BLaER1 (cell line): ENCODE data around the gene CYBA.

ENCODE experiments used
- H3K27ac ChIP-seq: shearing (Covaris generic); formaldehyde crosslinking; 2 replicates; pipeline ENCODE4 v1.8.1; 2022
- H3K27me3 ChIP-seq: shearing (Covaris generic); formaldehyde crosslinking; 2 replicates; pipeline ENCODE4 v1.8.1; 2022
- H3K36me3 ChIP-seq: shearing (Covaris generic); formaldehyde crosslinking; 2 replicates; pipeline ENCODE4 v1.8.1; 2022
- H3K4me1 ChIP-seq: shearing (Covaris generic); formaldehyde crosslinking; 2 replicates; pipeline ENCODE4 v1.8.1; 2022
- H3K4me2 ChIP-seq: shearing (Covaris generic); formaldehyde crosslinking; 2 replicates; pipeline ENCODE4 v1.8.1; 2022
- H3K4me3 ChIP-seq: shearing (Covaris generic); formaldehyde crosslinking; 2 replicates; pipeline ENCODE4 v1.8.1; 2022
- H3K9ac ChIP-seq: shearing (Covaris generic); formaldehyde crosslinking; 2 replicates; pipeline ENCODE4 v1.8.1; 2022
- H3K9me3 ChIP-seq: shearing (Covaris generic); formaldehyde crosslinking; 2 replicates; pipeline ENCODE4 v1.8.1; 2022
- H4K20me1 ChIP-seq: shearing (Covaris generic); formaldehyde crosslinking; 2 replicates; pipeline ENCODE4 v1.8.1; 2022
- Cebpa-rat ChIP-seq: shearing (Covaris generic); IDR thresholded peaks from 2 replicates; pipeline ENCODE4 v1.8.1; 2022

Gene CYBA

DNA sequence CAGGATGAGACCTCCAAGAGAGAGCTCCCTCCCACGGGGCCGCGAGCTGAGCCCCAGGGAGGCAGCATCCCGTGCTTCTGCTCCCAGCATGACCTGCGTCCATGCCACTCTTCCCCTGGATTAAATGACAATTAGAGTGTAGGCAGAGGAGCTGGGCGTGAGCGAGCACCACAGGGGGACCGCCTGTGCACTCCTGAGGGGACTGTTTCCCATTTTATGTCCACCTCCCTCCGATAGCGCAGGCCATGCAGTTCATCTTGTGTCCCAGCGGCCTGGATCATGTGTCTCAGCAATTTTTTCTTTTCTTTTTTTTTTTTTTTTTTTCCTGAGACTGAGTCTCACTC lies 18.3 kb downstream of the CYBA start:
- Histone ChIP-seq H3K9me3 (no peaks in the 10 kb centered on the region), H3K9ac (peak overlapping the region; percentile 34; the same call in 1 of the 2 replicates), H3K27me3 (peaks cover 27% of the 10 kb centered on the region), H4K20me1 (peaks cover 37% of the 10 kb centered on the region), H3K4me1 (peaks cover 100% of the 10 kb centered on the region), H3K36me3 (peaks cover 35% of the 10 kb centered on the region), H3K4me2 (peak overlapping the region; percentile 96), H3K4me3 (no peak overlapping the region), H3K27ac (peak overlapping the region; percentile 53)
- no peak for TF ChIP-seq Cebpa-rat

DNA sequence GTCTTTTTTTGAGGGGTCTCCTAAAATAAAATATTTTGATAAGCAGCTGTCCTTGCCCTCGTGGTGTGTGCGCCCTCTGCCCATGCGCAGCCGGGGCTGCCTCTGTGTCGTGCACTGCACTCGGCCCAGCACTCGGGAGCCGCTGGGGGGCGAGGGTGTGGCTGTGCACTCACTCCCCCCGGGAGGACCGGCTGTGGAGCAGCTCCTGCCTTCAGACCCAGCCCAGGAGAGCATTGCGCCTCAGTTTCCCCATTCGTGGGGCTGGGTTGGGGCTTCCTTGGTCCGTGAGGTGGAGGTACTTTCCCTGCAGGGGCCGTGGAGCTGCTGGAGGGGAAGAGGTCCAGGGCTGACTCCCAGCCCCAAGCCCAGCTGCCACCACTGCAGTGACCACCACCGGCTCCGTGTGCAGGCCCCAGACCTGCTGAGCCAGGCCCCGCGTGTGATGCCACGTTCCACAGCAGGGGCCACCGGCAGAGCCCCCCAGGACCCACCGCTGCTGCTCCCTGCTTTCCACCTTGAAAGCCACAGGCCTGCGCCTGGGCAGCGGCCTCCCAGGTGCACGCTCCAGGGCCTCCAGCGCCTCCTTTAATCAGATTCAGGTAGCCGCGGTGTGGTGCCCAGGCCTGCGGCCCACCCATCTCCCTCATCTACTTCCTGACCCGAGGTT lies 18.8 kb downstream of the CYBA start:
- Histone ChIP-seq H3K9ac (peak overlapping the region; percentile 34), H3K4me2 (peak overlapping the region; percentile 96)

DNA sequence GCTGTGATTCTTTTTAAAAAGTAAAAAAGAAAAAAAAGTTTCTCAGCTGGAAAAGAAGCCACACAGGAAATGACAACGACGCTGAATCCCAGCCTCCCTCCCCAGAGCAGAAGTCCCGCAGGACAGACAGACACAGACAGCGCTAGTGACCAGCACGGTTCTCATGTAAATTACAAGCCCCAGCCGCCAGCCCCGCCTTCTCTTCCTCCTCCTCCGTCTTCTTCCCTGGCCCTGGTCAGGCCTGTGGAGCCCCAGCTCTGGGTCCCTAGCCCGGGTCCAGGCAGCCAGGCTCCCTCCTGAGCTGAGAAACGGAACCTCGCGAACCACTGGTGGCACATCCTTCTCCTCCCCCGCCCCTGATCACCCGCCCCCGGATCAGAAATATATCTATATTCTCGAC lies 19.5 kb downstream of the CYBA start:
- Histone ChIP-seq H3K9ac (peak overlapping the region; percentile 43; the same call in 1 of the 2 replicates), H3K36me3 (peaks cover 41% of the 10 kb centered on the region), H3K27me3 (peaks cover 15% of the 10 kb centered on the region), H3K4me2 (peak overlapping the region; percentile 96), H3K4me3 (no peak overlapping the region), H4K20me1 (peaks cover 31% of the 10 kb centered on the region), H3K4me1 (peaks cover 100% of the 10 kb centered on the region), H3K9me3 (no peaks in the 10 kb centered on the region), H3K27ac (peak overlapping the region; percentile 63)
- TF ChIP-seq Cebpa-rat: no peak

More for the DNA sequence above, 18.8 kb downstream of the CYBA start:
- no peak overlapping the region for H3K4me3 ChIP-seq
- H4K20me1 ChIP-seq: peaks cover 33% of the 10 kb centered on the region
- peaks cover 35% of the 10 kb centered on the region for H3K36me3 ChIP-seq
- peak overlapping the region; percentile 53 for H3K27ac ChIP-seq
- H3K4me1 ChIP-seq: peaks cover 100% of the 10 kb centered on the region
- peaks cover 22% of the 10 kb centered on the region for H3K27me3 ChIP-seq
- no peaks in the 10 kb centered on the region for H3K9me3 ChIP-seq
- no peak for TF ChIP-seq Cebpa-rat

DNA sequence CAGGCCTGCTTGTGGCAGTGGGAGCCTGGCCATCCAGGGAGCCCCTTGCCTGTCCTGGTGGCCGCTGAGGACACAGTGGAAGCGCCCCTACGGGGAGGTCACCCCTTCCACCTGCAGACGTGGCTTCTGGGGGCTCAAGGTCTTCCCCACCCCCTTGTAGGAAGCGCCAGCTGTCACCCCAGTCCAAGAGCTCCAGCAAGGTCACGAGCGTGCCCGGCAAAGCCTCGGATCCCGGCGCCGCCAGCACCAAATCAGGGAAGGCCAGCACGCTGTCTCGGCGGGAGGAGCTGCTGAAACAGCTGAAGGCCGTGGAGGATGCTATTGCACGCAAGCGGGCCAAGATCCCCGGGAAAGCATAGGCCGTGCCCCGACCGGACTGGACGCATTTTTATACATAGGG lies 19.9 kb downstream of the CYBA start:
- H3K4me1 ChIP-seq: peaks cover 100% of the 10 kb centered on the region
- H3K9ac ChIP-seq: peak overlapping the region; percentile 43; the same call in 1 of the 2 replicates
- H3K4me3 ChIP-seq: no peak overlapping the region
- no peak for TF ChIP-seq Cebpa-rat
- peak overlapping the region; percentile 63 for H3K27ac ChIP-seq
- peaks cover 45% of the 10 kb centered on the region for H3K36me3 ChIP-seq
- peaks cover 11% of the 10 kb centered on the region for H3K27me3 ChIP-seq
- H4K20me1 ChIP-seq: peaks cover 28% of the 10 kb centered on the region
- H3K9me3 ChIP-seq: no peaks in the 10 kb centered on the region
- H3K4me2 ChIP-seq: peak overlapping the region; percentile 96

DNA sequence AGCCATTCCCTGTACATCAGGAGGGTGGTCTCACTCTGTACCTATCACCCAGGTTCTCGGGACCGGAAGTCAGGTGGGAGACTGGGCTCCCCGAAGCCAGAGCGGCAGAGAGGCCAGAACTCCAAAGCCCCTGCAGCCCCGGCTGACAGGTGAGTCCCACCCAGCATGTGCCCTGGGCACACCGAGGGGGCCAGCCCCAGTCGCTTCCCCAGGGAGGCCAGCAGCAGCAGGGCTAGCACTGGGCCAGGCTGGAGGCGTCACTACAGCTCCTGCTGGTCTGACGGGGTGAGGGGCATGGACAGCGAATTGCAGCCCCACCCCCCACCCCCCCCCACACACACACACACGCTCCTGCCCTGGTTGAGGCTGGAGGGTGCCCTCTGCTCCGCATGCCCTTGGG lies 20.4 kb downstream of the CYBA start:
- Histone ChIP-seq H3K9ac (0 out of 2 replicates have a peak overlapping the region, but pooled peaks have one; percentile 43), H3K4me2 (peak overlapping the region; percentile 96), H3K9me3 (no peaks in the 10 kb centered on the region), H3K27me3 (peaks cover 6% of the 10 kb centered on the region; the same call in 1 of the 2 replicates), H3K4me1 (peaks cover 100% of the 10 kb centered on the region), H3K36me3 (peaks cover 50% of the 10 kb centered on the region), H3K4me3 (no peak overlapping the region), H4K20me1 (peaks cover 23% of the 10 kb centered on the region), H3K27ac (peak overlapping the region; percentile 99)
- TF ChIP-seq Cebpa-rat: no peak

DNA sequence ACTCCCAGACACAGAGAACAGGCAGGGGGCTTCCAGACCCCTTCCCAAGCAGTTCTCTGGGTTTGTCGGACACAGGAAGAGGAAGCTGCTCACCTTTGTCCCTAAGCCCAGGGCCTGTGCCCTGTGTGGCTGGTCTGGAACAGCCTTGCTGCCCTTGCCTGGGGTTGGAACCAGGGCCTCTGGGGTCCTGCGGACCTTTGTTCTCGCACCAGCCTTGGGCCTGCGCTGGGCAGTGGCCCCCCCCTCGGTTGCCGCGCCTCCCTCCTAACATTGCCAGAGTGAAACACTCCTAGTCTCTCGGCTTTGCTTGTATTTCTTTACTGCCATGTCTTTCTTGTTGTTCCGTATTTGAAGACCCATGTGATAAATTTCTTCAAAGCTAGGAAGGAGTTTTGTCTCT lies 21.0 kb downstream of the CYBA start:
- Histone ChIP-seq H3K36me3 (peaks cover 56% of the 10 kb centered on the region), H3K9me3 (no peaks in the 10 kb centered on the region), H4K20me1 (peaks cover 20% of the 10 kb centered on the region), H3K4me2 (peak overlapping the region; percentile 96), H3K27ac (peak overlapping the region; percentile 99), H3K9ac (peak overlapping the region; percentile 35; the same call in 1 of the 2 replicates), H3K4me1 (peaks cover 100% of the 10 kb centered on the region), H3K4me3 (no peak overlapping the region), H3K27me3 (no peaks in the 10 kb centered on the region)
- no peak for TF ChIP-seq Cebpa-rat

DNA sequence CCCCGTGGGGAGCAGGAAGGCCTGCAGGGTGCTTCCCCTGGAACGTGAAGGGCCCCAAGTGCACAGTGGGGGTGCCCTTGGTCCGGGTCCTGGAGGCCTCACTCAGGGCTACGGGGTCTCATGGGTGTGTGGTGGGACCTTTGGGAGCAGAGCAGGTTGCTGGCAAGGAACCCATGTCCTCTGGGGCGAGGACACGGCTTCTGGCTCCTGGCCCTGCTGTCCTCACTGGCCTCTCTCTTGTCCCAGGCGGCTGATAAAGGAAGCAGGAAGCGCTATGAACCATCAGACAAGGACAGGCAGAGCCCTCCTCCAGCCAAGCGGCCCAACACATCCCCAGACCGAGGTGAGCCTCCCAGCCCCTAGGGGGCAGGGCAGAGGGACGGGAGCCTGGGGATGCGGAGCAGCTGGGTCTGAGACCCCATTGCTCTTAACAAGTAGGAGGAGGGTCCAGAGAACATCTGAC lies 22.3 kb downstream of the CYBA start:
- Histone ChIP-seq H3K9ac (peak overlapping the region; percentile 85), H3K36me3 (peaks cover 69% of the 10 kb centered on the region), H3K27me3 (no peaks in the 10 kb centered on the region), H4K20me1 (peaks cover 25% of the 10 kb centered on the region), H3K27ac (peak overlapping the region; percentile 99), H3K4me3 (peak overlapping the region; percentile 52; the same call in 1 of the 2 replicates), H3K4me2 (peak overlapping the region; percentile 96), H3K4me1 (peaks cover 98% of the 10 kb centered on the region), H3K9me3 (no peaks in the 10 kb centered on the region)
- TF ChIP-seq Cebpa-rat: no peak

DNA sequence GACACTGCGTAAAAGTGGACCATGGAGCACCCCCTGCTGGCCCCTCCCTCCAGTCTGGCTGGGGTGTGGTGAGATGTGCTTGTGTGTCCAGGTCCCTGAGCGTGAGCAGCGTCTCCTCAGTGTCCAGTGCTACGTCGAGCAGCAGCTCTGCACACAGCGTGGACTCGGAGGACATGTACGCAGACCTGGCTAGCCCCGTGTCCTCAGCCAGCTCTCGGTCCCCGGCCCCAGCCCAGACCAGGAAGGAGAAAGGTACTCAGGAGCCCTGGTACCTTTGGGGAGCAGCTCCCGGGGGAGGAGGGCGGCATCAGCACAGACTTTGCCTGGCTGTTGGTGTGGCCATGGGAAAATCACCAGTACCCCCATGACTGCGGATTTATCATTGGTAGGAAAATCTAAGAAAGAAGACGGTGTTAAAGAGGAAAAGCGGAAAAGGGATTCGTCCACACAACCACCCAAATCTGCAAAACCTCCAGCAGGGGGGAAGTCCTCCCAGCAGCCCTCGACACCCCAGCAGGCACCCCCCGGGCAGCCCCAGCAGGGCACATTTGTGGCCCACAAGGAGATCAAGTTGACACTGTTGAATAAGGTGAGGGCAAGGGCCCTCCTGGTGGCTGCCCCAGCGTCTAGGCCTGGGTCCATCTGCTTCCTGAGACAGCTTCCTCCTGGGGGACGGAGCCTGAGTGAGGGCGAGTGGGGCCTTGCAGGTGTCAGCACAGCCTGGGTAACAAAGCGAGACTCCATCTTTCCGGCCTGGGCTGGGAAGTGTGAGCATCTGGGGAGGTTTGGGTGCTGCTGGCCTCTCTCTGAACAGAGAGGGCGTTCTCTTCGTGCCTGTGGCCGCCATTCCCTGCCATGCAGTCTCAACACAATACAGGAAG lies 23.1 kb downstream of the CYBA start:
- peak overlapping the region; percentile 99 for H3K27ac ChIP-seq
- peak overlapping the region; percentile 96 for H3K4me2 ChIP-seq
- peaks cover 77% of the 10 kb centered on the region for H3K36me3 ChIP-seq
- peak overlapping the region; percentile 85 for H3K9ac ChIP-seq
- H3K27me3 ChIP-seq: no peaks in the 10 kb centered on the region
- TF ChIP-seq Cebpa-rat: no peak
- H3K9me3 ChIP-seq: no peaks in the 10 kb centered on the region
- H3K4me1 ChIP-seq: peaks cover 90% of the 10 kb centered on the region
- H4K20me1 ChIP-seq: peaks cover 18% of the 10 kb centered on the region
- H3K4me3 ChIP-seq: peak overlapping the region; percentile 52; the same call in 1 of the 2 replicates

DNA sequence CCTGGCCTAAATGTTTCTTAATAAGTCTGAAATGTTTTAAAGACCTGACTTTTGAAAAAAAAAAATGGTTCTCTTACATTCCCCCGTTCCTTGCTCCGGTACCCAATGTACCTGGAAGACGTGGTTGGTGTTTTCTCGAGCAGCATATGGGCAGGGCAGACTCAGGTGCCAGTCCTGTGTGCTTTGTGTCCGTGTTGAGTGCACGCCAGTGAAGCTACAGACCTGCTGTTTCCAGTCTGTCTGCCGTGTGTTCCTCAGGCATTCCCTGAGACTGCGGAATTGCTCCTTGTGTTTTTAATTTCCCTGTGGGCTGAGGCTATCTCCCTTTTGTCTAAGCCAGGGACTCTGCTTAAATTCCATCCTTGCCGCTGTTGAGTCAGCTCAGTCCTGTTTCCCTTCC lies 24.2 kb downstream of the CYBA start:
- no peak overlapping the region for H3K4me3 ChIP-seq
- H3K36me3 ChIP-seq: peaks cover 78% of the 10 kb centered on the region
- H3K27me3 ChIP-seq: no peaks in the 10 kb centered on the region
- H4K20me1 ChIP-seq: peaks cover 12% of the 10 kb centered on the region; the same call in 1 of the 2 replicates
- peak overlapping the region; percentile 96 for H3K4me2 ChIP-seq
- H3K27ac ChIP-seq: peak overlapping the region; percentile 99
- TF ChIP-seq Cebpa-rat: no peak
- H3K4me1 ChIP-seq: peaks cover 79% of the 10 kb centered on the region
- no peaks in the 10 kb centered on the region for H3K9me3 ChIP-seq
- H3K9ac ChIP-seq: 0 out of 2 replicates have a peak overlapping the region, but pooled peaks have one; percentile 85
